Prostate gland (tissue), 2 donors: Measurements from ENCODE around the gene KIAA0825. TPM values are rescaled to one million over a fixed set of nuclear protein-coding genes. Genes with fewer than 3 reads are reported as not detected.
A peak's percentile ranks its signal among the peaks of the same experiment; 100 is the strongest.

Source experiments
- DNase-seq: peaks from one replicate; pipeline ENCODE4 v3.0.0-alpha.2; 2019; ENCODE audit warnings: low spot score
- H3K27ac ChIP-seq, 2 donors: fragments of 200-600 bp; sonication (generic); 2 replicates each; pipeline ENCODE4 v1.5.1; 2017 to 2019
- H3K27me3 ChIP-seq: fragments of 200-600 bp; sonication (generic); replicated peaks from 2 replicates; pipeline ENCODE4 v1.5.1; 2019; ENCODE audit not compliant: insufficient read depth
- H3K36me3 ChIP-seq, 2 donors: fragments of 200-600 bp; sonication (generic); 1 replicate in 1 of 2; 2 replicates in 1 of 2; pipeline versions ENCODE4 v1.5.1 to v1.8.1; 2017 to 2019
- H3K4me1 ChIP-seq: fragments of 200-600 bp; sonication (generic); replicated peaks from 2 replicates; pipeline ENCODE4 v1.5.1; 2019
- H3K4me3 ChIP-seq, 2 donors: fragments of 200-600 bp; sonication (generic); 2 replicates each; pipeline ENCODE4 v1.5.1; 2017 to 2019
- H3K9me3 ChIP-seq: fragments of 200-600 bp; sonication (generic); 2 replicates; pipeline ENCODE4 v1.5.1; 2017
- POLR2A ChIP-seq: fragments of 450-650 bp; IDR thresholded peaks from one replicate; pipeline ENCODE4 v1.6.1; 2016; ENCODE audit warnings: antibody characterized with exemption, mild to moderate bottlenecking
- POLR2AphosphoS5 ChIP-seq: sonication (generic); formaldehyde crosslinking; IDR thresholded peaks from one replicate; pipeline ENCODE4 v1.6.1; 2017; ENCODE audit warnings: antibody characterized with exemption
- WGBS: methylation state at CpG from one replicate; pipeline ENCODE4 v1.1.5; 2018; 5-methylcytosine and 5-hydroxymethylcytosine counted together
- intact Hi-C: fragments of 100-400 bp; cut with DNase I; formaldehyde crosslinking; loops from one replicate; pipeline ENCODE4 v1.14.2; 2022
- total RNA-seq, 2 donors: library from RNA; depleted of rRNA; stranded (reverse); fragments of >200 nt; gene quantifications; one replicate each; pipeline ENCODE4 v1.1.0, GENCODE V29; 2016
- TF ChIP-seq, protein P1 (sequence below), 4 experiments: fragments of 200-600 bp in 2 of 4; fragments of 450-650 bp in 2 of 4; sonication (generic) in 2 of 4; IDR thresholded peaks; 1 replicate in 3 of 4; 2 replicates in 1 of 4; pipeline ENCODE4 v1.5.1; 2016 to 2019; ENCODE audit warnings: antibody characterized with exemption in 4 of 4, mild to moderate bottlenecking in 2 of 4, moderate library complexity in 2 of 4

KIAA0825 gene
- total RNA-seq, 2 donors from 2014 or later: 3.9 to 4.1 TPM

DNA sequence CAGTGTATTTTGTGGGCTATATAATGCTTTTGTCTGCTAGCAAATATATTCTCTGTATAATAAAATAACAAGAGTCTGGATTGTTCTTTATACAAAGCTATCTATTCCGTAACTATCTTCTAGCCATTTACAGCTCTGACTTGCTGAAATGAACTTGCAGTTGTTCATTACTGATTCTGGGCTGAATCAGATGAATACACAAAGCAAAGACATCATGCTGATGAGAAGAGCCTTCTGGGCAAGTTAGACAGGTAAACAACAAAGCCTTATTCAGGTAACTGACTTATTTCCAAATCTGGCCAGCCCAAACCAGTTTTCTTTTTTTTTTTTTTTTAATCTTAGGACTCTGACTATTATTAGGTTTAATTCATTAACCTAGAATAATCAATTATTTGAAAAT lies 255.5 kb downstream of the KIAA0825 start:
- peak overlapping the region in 1 of 2 donors; percentile 46 for H3K27ac ChIP-seq
- no peak for DNase-seq
- no peaks in the 10 kb centered on the region for H3K27me3 ChIP-seq
- peaks cover 7% of the 10 kb centered on the region for H3K4me1 ChIP-seq
- no peaks in the 10 kb centered on the region for H3K9me3 ChIP-seq
- no peak for TF ChIP-seq POLR2A
- TF ChIP-seq POLR2AphosphoS5: no peak
- TF ChIP-seq, protein P1, sequence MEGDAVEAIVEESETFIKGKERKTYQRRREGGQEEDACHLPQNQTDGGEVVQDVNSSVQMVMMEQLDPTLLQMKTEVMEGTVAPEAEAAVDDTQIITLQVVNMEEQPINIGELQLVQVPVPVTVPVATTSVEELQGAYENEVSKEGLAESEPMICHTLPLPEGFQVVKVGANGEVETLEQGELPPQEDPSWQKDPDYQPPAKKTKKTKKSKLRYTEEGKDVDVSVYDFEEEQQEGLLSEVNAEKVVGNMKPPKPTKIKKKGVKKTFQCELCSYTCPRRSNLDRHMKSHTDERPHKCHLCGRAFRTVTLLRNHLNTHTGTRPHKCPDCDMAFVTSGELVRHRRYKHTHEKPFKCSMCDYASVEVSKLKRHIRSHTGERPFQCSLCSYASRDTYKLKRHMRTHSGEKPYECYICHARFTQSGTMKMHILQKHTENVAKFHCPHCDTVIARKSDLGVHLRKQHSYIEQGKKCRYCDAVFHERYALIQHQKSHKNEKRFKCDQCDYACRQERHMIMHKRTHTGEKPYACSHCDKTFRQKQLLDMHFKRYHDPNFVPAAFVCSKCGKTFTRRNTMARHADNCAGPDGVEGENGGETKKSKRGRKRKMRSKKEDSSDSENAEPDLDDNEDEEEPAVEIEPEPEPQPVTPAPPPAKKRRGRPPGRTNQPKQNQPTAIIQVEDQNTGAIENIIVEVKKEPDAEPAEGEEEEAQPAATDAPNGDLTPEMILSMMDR (IDR thresholded peaks at IDR 0.05): no peak
- no peaks in the 10 kb centered on the region for H3K36me3 ChIP-seq
- H3K4me3 ChIP-seq: no peak overlapping the region
- intact Hi-C loops: no loop called here
- 50% methylated on average over 1 of the region's 1 CpG for WGBS

DNA sequence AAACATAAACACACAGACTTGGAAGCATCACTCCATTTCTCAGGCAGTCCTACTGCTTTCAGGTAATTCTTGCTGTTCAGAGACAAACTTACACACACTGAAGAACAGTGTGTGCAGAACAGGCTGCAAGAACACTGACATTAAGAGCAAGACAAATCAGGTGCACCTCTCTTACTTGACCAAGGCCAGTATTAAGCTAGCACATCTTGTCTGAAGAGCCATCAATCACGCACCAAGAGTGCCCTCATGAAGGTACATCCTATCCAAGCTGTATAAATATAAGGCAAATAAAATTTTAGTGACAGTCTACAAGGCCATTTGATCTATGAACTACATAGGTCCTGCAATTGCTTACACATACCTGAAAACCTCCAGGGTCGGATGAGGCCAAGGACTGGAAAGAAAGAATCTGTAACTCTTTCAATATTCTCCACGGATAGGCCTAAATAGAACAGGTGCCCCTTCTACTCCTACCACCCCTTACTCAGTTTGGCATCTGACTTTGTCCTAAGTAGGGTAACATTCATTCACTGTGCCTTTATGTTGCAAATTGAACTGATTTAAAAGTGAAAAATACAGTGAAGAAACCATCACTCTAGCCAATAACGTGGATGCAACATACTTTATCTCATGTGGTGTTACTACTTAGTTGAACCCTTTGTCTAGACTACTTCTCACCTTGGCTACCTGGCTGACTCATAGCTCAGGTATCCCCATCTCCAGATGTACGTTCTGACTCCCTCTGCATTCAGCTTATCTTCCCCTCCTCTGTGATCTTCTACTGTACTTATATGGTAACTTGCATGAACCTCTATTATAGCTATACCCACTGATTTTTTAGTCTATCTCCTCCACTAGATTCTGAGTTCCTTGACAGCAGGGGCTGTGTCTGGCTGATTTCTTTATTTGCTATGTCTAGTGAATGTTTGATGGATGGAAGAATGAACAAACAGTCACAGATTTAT lies 256.3 kb downstream of the KIAA0825 start:
- 41% methylated on average over 5 of the region's 5 CpGs for WGBS
- H3K4me3 ChIP-seq: no peak overlapping the region
- no peaks in the 10 kb centered on the region for H3K9me3 ChIP-seq
- H3K4me1 ChIP-seq: peaks cover 7% of the 10 kb centered on the region
- intact Hi-C loops: no loop called here
- H3K27ac ChIP-seq: peak overlapping the region in 1 of 2 donors; percentile 46
- no peaks in the 10 kb centered on the region for H3K27me3 ChIP-seq
- peak; percentile 36 for TF ChIP-seq POLR2AphosphoS5
- TF ChIP-seq POLR2A: no peak
- no peak for DNase-seq
- H3K36me3 ChIP-seq: no peaks in the 10 kb centered on the region

DNA sequence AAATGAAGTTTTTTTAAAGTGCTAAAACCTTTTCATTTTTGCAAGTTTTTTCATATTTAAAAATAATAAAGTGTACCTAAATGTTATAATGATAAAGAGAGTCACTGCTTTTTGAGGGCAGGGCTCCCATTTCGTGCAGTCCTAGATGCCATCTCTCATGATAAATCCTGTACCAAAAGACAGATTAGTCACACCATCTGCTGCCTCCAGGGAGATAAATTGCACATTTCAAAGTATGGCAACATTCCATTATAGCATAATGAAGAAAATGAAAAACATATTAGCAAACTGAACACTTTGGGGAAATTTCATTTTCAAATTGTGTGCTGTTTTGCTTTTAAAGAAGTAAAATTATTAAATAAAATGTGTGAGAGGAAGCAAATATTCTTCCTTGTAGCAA lies 257.2 kb downstream of the KIAA0825 start:
- Histone ChIP-seq H3K27ac (no peak overlapping the region), H3K4me1 (peaks cover 7% of the 10 kb centered on the region), H3K27me3 (no peaks in the 10 kb centered on the region), H3K4me3 (no peak overlapping the region), H3K9me3 (no peaks in the 10 kb centered on the region), H3K36me3 (no peaks in the 10 kb centered on the region)
- WGBS: 90% methylated on average over 1 of the region's 1 CpG
- TF ChIP-seq POLR2AphosphoS5 (no peak), POLR2A (no peak)
- TF ChIP-seq, protein P1 (IDR thresholded peaks at IDR 0.05): no peak
- no peak for DNase-seq
- intact Hi-C loops: no loop called here

DNA sequence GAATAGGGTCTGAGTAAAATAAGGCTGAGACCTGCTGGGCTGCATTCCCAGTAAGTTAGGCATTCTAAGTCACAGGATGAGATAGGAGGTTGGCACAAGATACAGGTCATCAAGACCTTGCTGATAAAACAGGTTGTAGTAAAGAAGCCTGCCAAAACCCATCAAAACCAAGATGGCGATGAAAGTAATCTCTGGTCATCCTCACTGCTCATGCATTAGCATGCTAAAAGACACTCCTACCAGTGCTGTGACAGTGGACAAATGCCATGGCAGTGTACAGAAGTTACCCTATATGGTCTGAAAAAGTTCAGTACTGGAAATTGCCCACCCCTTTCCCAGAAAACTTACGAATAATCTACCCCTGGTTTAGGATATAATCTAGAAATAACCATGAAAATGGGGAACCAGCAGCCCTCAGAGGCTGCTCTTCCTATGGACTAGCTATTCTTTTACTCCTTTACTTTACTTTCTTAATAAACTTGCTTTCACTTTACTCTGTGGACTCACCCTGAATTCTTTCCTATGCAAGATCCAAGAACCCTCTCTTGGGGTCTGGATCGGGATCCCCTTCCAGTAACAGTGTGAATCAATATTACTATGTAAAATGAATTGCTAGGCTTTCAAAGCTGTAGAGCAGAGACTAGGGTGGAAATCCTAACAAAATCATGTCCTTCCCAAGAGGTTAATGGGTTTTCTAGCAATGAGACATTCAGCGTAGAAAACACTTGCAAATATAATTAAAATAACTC lies 257.8 kb downstream of the KIAA0825 start:
- DNase-seq: no peak
- H3K4me3 ChIP-seq: no peak overlapping the region
- WGBS: 92% methylated on average over 4 of the region's 4 CpGs
- TF ChIP-seq POLR2A: no peak
- H3K27me3 ChIP-seq: no peaks in the 10 kb centered on the region
- no peak overlapping the region for H3K27ac ChIP-seq
- H3K4me1 ChIP-seq: peaks cover 7% of the 10 kb centered on the region
- H3K9me3 ChIP-seq: no peaks in the 10 kb centered on the region
- no peaks in the 10 kb centered on the region for H3K36me3 ChIP-seq
- intact Hi-C loops: no loop called here

DNA sequence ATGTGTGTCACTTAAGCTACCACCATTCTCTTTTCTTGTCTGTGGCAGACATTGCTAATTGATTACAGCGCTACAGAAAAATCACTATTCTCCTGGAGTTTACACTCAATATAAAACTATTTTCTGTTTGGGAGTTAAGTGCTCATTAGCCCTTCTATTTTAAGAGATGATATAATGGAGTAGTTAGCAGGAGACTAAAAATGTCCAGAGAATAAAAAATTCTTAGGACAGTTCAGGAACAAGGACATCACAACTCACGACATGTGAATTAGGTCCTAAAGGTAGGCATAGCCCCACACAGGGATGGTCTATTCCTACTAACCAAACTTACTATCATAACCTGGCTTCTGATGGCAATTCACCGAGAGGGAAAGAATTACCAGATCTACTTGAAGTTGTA lies 258.5 kb downstream of the KIAA0825 start:
- no peak for DNase-seq
- H3K27me3 ChIP-seq: no peaks in the 10 kb centered on the region
- H3K4me1 ChIP-seq: peaks cover 7% of the 10 kb centered on the region
- H3K36me3 ChIP-seq: no peaks in the 10 kb centered on the region
- intact Hi-C loops: no loop called here
- 93% methylated on average over 3 of the region's 3 CpGs for WGBS
- H3K4me3 ChIP-seq: no peak overlapping the region
- TF ChIP-seq POLR2AphosphoS5 (no peak), POLR2A (no peak)
- TF ChIP-seq, protein P1 (IDR thresholded peaks at IDR 0.05): no peak
- H3K9me3 ChIP-seq: no peaks in the 10 kb centered on the region
- H3K27ac ChIP-seq: no peak overlapping the region
